Subcutaneous abdominal adipose tissue (tissue), 5 donors: ENCODE results near the gene PCSK4.

Experiments used
- H3K27ac ChIP-seq: one replicate; pipeline ENCODE4 v1.7.0; 2013; ENCODE audit warnings: low read depth, mild to moderate bottlenecking, inconsistent platforms, low read length, moderate library complexity
- H3K27me3 ChIP-seq, 5 donors: one replicate each; pipeline ENCODE4 v1.7.0; 2013; ENCODE audit warnings: low read length in 5 of 5, inconsistent platforms in 1 of 5; ENCODE audit not compliant: control insufficient read depth in 5 of 5, insufficient read depth in 4 of 5
- H3K36me3 ChIP-seq, 5 donors: one replicate each; pipeline ENCODE4 v1.7.0; 2013; ENCODE audit warnings: low read length in 5 of 5; ENCODE audit not compliant: control insufficient read depth in 5 of 5, insufficient read depth in 5 of 5
- H3K4me1 ChIP-seq, 5 donors: one replicate each; pipeline ENCODE4 v1.7.0; 2013; ENCODE audit warnings: low read length in 5 of 5, mild to moderate bottlenecking in 3 of 5, moderate library complexity in 1 of 5; ENCODE audit not compliant: control insufficient read depth in 5 of 5, insufficient read depth in 5 of 5
- H3K4me3 ChIP-seq, 5 donors: one replicate each; pipeline ENCODE4 v1.7.0; 2013; ENCODE audit warnings: low read length in 5 of 5, low read depth in 1 of 5
- H3K9ac ChIP-seq, 5 donors: one replicate each; pipeline ENCODE4 v1.7.0; 2013; ENCODE audit warnings: low read length in 5 of 5, mild to moderate bottlenecking in 4 of 5, moderate library complexity in 3 of 5
- H3K9me3 ChIP-seq, 5 donors: one replicate each; pipeline ENCODE4 v1.7.0; 2013; ENCODE audit warnings: low read length in 5 of 5; ENCODE audit not compliant: control insufficient read depth in 5 of 5
- donor health status: healthy.
- donor health status: healthy.
- donor health status: healthy.
- donor health status: healthy.
- donor health status: healthy.

PCSK4 gene

GRCh38 chr19:1433119-1434039 lies 56.8 kb downstream of the PCSK4 start:
- no peak overlapping the region for H3K9ac ChIP-seq
- H3K36me3 ChIP-seq = peaks cover 0 to 63% (median 57%) of the 10 kb centered on the region in 5 donors
- no peak overlapping the region for H3K4me3 ChIP-seq
- H3K9me3 ChIP-seq = no peaks in the 10 kb centered on the region
- H3K27me3 ChIP-seq = no peaks in the 10 kb centered on the region
- no peak overlapping the region for H3K27ac ChIP-seq
- H3K4me1 ChIP-seq = peaks cover 2 to 7% (median 5%) of the 10 kb centered on the region in 5 donors

GRCh38 chr19:1432507-1432887 lies 57.7 kb downstream of the PCSK4 start:
- Histone ChIP-seq H3K4me3 (no peak overlapping the region), H3K36me3 (peaks cover 0 to 72% (median 63%) of the 10 kb centered on the region in 5 donors), H3K9me3 (no peaks in the 10 kb centered on the region), H3K4me1 (peaks cover 0 to under 1% (median 0%) of the 10 kb centered on the region in 5 donors), H3K9ac (no peak overlapping the region), H3K27me3 (no peaks in the 10 kb centered on the region), H3K27ac (no peak overlapping the region)

- H3K27ac ChIP-seq = no peak overlapping the region
- no peak overlapping the region for H3K4me3 ChIP-seq
- peak overlapping the region in 1 of 5 donors; percentile 21 for H3K9ac ChIP-seq
- no peaks in the 10 kb centered on the region for H3K27me3 ChIP-seq
- peaks cover 0 to 78% (median 69%) of the 10 kb centered on the region in 5 donors for H3K36me3 ChIP-seq
- H3K9me3 ChIP-seq = no peaks in the 10 kb centered on the region
- no peaks in the 10 kb centered on the region for H3K4me1 ChIP-seq
These were observed 58.2 kb downstream of the PCSK4 start for GRCh38 chr19:1431759-1432506.
